GM18505 (cell line): ENCODE measurements around the gene HPX.
A peak's percentile ranks its signal among the peaks of the same experiment; 100 is the strongest.

Experiments
- ATAC-seq: cut with Tn5 transposase; IDR thresholded peaks from one replicate; pipeline ENCODE4 v1.9.1; 2021; ENCODE audit not compliant: unreplicated experiment
- POLR2A ChIP-seq: IDR thresholded peaks from 4 replicates; pipeline ENCODE4 v1.6.1; 2011; ENCODE audit warnings: borderline replicate concordance; ENCODE audit not compliant: insufficient read depth, insufficient read length; ENCODE audit errors: extremely low read depth

Gene HPX

DNA sequence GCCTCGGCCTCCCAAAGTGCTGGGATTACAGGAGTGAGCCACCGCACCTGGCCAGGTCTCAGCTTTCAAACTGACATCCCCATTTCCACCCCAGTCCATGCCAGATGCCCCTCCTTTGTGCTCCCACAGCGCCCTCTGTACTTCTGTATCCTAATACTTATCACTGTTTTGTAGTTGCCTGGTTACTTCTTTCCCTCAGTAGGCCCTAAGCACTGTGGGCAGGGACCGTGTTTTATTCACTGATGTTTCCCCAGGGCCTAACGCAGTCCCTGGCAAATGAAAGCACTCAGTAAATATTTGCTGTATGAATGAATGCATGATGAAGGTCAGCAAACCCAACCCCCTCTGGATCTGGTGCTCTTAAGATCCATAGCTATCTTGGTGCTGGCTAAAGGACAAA, 35.1 kb upstream of the HPX start:
- ATAC-seq, result no peak
- no peak for TF ChIP-seq POLR2A

DNA sequence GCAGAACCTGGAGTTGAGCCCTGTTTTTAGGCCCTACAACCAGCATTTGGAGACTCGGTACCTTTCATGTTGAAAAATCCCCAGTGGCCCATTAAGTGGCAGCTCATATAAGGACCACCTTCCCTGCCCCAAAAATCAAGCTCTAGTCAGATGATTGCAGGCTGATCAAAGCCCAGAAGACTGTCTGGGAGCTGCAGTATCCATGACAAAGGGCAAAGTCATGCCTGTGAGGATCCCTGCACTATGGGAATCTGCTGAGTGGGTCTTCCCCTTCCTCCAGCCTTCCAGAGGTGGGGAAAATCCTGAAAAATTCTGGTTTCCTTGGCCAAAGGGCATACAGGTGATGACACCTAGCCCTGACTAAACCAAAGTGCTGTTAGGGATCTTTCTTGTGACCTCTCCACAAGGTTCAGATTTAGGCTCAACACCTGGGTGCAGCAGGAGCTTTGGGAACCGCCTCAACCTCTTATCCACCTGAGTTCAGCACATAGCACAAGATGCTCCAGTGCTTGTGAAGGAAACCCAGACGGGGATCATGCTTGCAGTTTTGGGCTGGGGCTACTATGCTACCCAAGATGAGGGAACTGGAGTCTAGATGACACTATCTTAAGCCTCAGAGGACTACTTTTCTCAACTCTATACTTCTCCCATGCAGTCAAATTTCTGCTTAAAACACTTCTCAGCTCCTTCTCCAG, 34.2 kb upstream of the HPX start:
- no peak for TF ChIP-seq POLR2A
- ATAC-seq, result no peak

DNA sequence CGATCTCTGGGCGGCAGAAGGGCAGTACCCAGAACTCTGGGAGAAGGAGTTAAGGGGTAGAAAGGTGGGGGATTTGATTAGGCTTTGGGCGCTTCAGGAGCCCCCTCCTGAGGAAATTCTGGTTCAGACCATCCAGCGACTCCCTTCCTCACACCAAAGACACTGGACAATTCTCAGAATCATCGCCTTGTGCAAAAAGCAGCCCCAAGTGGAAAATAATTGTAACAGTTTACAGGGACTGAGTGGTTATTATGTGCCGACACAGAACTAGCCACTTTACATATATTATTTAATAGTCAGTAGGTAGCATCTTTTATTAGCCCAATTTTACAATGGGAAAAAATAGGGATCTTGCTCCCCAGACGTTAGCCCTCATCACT, 33.6 kb upstream of the HPX start:
- TF ChIP-seq POLR2A, result no peak
- no peak for ATAC-seq

DNA sequence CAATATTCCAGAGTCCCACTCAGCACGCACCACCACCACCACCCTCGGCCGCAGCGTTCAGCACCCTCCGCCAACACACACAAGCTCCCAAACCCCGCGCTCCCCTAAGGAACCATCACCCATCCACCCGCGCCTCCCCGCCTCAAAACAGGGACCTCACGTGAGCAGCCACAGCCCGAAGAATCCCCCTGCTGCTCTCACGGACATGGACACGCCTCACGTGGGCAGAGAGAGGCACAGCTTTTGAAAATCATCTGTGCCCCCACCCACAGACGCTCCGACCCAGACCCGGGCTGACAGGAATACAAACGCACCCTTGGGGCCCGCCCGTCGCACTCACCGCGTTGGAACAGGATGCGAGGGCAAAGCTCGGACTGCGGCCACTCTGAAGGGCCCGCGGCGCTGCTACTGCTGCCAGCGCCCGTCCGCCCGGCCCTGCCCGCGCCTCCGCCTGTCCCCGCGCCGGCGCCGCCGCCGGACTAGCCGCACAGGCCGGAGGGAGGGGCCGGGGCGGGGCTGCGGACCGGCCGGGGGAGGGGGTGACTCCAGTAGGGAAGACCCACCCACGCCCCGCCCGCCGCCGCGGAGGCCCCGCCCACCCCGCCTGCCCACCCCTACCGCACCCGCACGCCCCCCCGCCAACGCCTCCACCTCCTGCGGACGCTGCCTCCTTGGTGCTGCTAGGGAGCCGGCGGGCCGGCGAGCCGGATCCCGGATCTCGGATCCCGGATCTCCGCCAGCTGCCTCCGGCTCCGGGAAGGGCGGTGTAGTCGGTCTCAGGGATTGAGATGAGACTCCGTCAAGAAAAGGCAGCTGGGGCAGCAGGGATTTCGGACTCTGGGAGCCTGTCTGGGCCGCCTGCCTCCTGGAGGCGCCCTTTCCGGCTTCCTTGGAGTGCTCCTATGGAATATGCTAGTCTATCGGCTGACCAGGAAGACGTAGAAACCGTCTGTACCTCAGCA, 32.9 kb upstream of the HPX start, which contains the start of gene TRIM3:
TRIM3 (minus strand) TSS at position 491 of the 962 bp plus-strand sequence. CDS start 8,246 bp downstream, outside the sequence.
- peak; percentile 54 for TF ChIP-seq POLR2A
- ATAC-seq, result peak; percentile 72

DNA sequence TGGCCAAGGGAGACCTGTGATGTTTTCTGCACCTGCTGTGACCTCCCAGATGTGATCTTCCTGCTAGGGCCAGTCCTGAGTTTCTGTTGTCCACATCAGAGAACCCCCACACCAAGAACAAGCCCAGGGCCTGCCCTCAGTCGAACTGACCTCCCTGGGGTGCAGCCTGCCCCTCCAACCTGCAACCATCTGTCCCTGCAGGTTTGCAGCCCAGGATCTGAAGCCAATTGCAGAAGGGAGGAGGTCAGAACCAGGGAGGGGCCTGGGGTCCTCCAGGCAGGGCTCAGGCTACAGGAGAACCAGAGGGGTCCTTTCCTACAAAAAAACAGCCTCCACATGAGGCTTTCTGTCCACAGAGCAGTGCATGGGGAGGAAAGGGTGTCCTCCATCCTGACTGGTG, 32.1 kb upstream of the HPX start:
- ATAC-seq, result no peak

DNA sequence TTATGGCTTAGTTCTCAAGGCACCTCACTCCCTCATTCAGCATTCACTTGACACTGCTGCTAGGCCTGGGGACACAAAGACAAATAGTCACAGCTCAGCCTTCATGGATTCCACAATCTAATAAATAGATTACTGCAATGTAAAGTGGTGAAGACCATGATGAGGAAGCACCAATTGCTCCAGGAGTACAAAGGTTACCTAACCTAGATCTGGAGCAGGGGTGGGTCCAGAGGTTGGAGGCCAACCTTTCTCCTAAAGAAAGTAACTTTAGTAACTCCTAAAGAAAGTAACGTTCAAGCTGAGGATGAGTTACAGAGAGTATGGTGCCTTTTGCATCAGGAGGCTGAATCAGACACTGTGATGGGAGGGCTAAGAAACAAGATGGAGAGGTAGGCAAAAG, 28.8 kb upstream of the HPX start:
- no peak for TF ChIP-seq POLR2A
- ATAC-seq, result no peak

More for the DNA sequence above, 32.1 kb upstream of the HPX start:
- TF ChIP-seq POLR2A, result no peak

DNA sequence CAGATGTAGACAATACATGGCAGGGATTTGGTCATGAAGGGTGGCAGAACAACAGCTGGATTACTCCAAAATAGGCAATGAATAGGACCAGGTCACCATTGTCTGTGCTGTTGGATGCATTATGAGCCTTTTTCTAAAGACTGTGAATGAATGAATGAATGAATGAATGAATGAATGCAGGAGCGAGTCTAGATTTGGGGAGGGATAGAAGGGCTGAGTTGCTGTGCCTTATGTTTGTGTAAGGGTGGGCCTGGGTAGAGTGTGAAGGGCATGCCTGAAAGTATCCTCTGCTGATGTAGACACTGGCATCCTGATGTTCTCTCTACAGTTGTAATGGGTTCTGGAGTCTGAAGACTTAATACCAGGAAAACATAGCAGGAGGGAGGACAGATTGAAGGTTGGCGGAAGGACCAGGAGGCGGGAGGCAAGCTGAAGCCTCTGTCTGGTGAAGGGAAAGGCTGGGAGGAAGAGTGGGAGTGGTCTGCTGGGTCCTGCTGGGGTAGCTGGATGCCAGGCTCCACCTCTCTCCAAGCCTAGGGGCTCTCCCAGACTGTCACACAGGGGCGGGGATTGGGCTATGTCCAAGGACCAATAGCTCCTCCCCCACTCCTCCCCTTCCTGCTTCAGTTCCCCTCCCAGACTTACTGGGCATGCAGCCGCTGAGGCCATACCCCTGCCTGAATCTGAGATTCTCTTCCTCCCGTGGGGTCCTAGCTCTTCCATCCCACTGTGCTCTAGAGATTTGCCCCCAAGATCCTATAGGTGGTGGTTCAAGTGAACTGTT, 28.1 kb upstream of the HPX start:
- ATAC-seq, result peak; percentile 65
- TF ChIP-seq POLR2A, result no peak

DNA sequence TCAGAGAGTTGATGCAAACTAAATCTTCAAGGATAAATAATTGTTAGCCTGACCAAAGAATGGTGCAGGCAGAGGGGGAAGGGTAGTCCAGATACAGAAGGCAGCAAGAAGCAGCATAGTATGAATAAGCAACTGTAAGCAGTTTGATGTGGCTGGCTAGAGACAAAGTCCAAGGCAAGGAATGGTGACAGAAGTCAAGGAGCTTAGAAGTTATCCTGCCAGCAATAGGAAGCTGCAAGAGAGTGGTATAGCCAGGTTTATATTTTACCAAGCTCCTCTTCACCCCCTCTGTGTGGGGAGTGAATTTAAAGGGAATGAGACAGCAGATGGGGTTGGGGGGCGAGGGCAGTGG, 18.3 kb upstream of the HPX start:
- ATAC-seq, result no peak
- no peak for TF ChIP-seq POLR2A

DNA sequence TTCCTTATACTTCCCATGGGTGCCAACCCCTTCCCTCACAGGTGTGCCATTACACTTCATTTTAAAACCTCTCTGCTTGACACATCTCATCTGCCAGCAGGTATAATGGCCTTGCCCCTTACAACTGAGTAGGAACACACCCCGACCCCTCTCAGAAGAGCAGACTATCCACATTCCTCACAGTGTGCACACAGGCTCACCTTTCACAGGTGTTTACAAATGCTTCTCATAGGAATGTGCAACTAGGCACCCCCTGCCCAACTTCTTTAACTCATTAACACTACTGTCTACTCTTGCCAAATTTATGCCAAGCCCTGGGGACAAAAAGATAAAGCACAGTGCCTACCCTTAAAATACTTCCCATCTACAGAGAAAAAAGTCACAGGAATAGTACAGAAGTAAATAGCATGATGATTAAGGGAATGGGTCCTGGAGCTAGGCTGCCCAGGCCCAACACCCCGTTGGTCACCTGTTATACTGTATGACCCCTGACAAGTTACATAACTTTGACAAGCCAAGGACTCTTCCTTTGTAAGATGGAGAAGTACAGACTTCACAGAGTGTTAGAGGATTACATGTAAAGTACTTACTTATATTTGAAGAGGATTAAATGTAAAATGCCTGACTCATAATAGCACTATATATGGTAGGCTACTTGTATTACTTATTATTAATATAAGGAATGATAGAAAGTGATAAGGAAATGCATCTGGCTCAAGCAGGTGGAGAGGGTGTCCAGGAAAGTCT, 17.7 kb upstream of the HPX start:
- TF ChIP-seq POLR2A, result no peak
- no peak for ATAC-seq

DNA sequence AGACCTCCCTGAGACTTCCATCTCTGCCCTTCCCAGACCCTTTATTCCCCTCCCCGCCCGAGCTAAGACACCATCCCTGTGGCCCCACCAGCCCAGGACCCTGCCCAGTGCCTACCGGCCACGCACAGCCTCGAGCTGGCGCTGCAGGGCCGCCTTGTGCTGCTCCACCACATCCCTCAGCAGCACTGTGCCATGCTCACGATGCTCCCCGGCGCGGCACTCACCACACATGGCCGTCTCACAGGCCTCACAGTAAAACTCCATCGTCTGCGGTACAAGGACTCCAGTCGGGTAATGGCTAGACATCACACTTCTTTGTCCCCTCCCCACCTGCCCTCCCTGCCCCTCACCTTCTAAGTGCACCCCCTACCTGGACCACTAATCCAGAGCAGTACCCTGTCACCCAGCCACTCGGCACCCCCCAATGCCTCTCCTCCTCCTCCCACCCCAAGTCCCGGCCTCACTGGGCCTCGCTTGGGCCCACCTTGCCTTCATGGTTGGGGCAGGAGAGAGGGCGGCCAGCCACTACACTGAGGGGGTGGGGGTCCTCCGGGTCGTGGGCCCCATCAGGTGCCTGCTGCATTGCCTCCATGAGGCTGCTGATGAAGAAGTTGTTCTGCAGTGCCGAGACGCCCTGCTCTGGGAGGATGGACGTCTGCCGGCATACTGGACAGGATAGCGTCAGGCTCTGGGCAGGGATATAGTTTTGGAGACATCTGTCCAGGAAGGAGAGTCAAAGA, 17.0 kb upstream of the HPX start:
- no peak for ATAC-seq

DNA sequence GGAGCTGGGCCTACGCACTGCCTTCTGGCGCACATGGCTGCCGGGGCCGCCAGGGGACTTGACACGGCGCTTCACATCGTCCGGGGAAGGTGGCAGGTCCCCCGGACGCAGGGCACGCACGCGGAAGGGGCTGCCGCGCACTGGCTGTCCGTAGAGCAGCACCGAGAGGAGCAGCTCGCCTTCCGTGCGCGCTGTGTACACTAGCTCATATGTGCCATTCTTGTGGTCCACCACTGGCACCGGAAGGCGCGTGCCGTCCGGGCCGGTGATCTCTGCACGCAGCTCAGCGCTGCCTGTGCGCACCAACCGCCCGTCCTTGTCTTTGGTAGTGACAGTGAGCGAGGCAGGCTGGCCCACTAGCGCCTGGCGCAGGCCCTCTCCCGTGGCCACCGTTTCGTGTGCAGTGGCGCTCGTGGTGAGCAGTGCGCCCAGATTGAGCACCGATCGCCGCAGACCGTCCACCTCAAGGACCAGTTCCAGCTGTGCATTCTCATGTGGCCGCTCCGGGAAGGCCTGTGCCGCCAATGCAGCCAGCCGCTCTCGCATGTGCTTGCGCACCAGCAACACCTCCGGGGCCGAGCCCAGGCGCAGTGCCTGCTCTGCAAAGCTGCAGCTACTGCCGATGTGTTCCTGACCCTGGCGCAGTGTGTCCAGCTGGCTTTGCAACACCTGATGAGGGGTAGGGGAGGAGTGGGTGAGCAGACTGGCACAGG, 15.7 kb upstream of the HPX start:
- ATAC-seq, result no peak
- no peak for TF ChIP-seq POLR2A

More for the DNA sequence above, 17.0 kb upstream of the HPX start:
- TF ChIP-seq POLR2A, result no peak
